IMR-90 (cell line): ENCODE results near the gene DCTN2. TPM values are rescaled to one million over a fixed set of nuclear protein-coding genes. Genes with fewer than 3 reads are reported as not detected.

Source experiments
- ATAC-seq: fragments of 200-7000 bp; cut with Tn5 transposase; 2 replicates; pipeline ENCODE4 v1.9.1; 2020; ENCODE audit warnings: low read depth, mild to moderate bottlenecking, moderate library complexity
- BruUV-seq: library from RNA; stranded (reverse); fragments of 400-500 nt; replicated peaks from 2 replicates; lab custom pipeline; 2021; lab: Mats Ljungman, UMichigan
- CTCF ChIA-PET: fragments of 300-600 bp; formaldehyde crosslinking; extraction: SDS; loops from one replicate; lab custom pipeline; 2021; ENCODE audit warnings: antibody characterized with exemption; lab: Yijun Ruan, JAX
- POLR2A ChIA-PET: fragments of 300-600 bp; sonication (Branson Sonifier 250); formaldehyde crosslinking; loops from one replicate; lab custom pipeline; 2022; ENCODE audit warnings: antibody characterized with exemption; ENCODE audit not compliant: unreplicated experiment; lab: Charles Lee
- DNase-seq: peaks from one replicate; pipeline ENCODE4 v3.0.0; 2013
- H2AFZ ChIP-seq: replicated peaks from 2 replicates; pipeline ENCODE3; 2013; ENCODE audit warnings: low read length, mild to moderate bottlenecking; ENCODE audit not compliant: poor library complexity
- H2AK5ac ChIP-seq: 2 replicates; pipeline ENCODE4 v1.6.1; 2013; ENCODE audit warnings: low read depth, low read length, inconsistent platforms
- H2AK9ac ChIP-seq: replicated peaks from 2 replicates; pipeline ENCODE3; 2013; ENCODE audit warnings: mild to moderate bottlenecking, low read depth, low read length, moderate library complexity; ENCODE audit not compliant: poor library complexity
- H2BK120ac ChIP-seq: 2 replicates; pipeline ENCODE4 v1.6.1; 2013; ENCODE audit warnings: low read depth, low read length, inconsistent platforms
- H2BK15ac ChIP-seq: 3 replicates; pipeline ENCODE4 v1.6.1; 2013; ENCODE audit warnings: low read depth, low read length, inconsistent platforms
- H2BK20ac ChIP-seq: 2 replicates; pipeline ENCODE4 v1.6.1; 2013; ENCODE audit warnings: low read depth, mild to moderate bottlenecking, inconsistent platforms, low read length, moderate library complexity
- H2BK5ac ChIP-seq: 2 replicates; pipeline ENCODE4 v1.6.1; 2013; ENCODE audit warnings: mild to moderate bottlenecking, low read depth, low read length, inconsistent platforms; ENCODE audit not compliant: poor library complexity, severe bottlenecking
- H3K14ac ChIP-seq: replicated peaks from 2 replicates; pipeline ENCODE4 v1.6.1; 2013; ENCODE audit warnings: low read depth, low read length, inconsistent platforms
- H3K18ac ChIP-seq: 2 replicates; pipeline ENCODE4 v1.6.1; 2013; ENCODE audit warnings: low read depth, low read length, control low read depth
- H3K23ac ChIP-seq: 2 replicates; pipeline ENCODE4 v1.6.1; 2013; ENCODE audit warnings: low read depth, low read length, inconsistent platforms
- H3K27ac ChIP-seq: 2 replicates; pipeline ENCODE4 v1.5.1; 2013; ENCODE audit warnings: mild to moderate bottlenecking, control low read depth, low read length; ENCODE audit not compliant: insufficient read depth
- H3K27me3 ChIP-seq: 2 replicates; pipeline ENCODE4 v1.6.1; 2013; ENCODE audit warnings: low read length; ENCODE audit not compliant: control insufficient read depth, insufficient read depth
- H3K36me3 ChIP-seq: 2 replicates; pipeline ENCODE4 v1.6.1; 2013; ENCODE audit warnings: low read length, mixed read lengths; ENCODE audit not compliant: control insufficient read depth, insufficient read depth
- H3K4ac ChIP-seq: 2 replicates; pipeline ENCODE4 v1.6.1; 2013; ENCODE audit warnings: low read depth, low read length, inconsistent platforms
- H3K4me1 ChIP-seq: 2 replicates; pipeline ENCODE4 v1.6.1; 2013; ENCODE audit warnings: low read length, mixed read lengths; ENCODE audit not compliant: control insufficient read depth, insufficient read depth
- H3K4me2 ChIP-seq: 2 replicates; pipeline ENCODE4 v1.6.1; 2013; ENCODE audit warnings: low read depth, mild to moderate bottlenecking, control low read depth, low read length, moderate library complexity
- H3K4me3 ChIP-seq: 2 replicates; pipeline ENCODE4 v1.5.1; 2013; ENCODE audit warnings: low read depth, mild to moderate bottlenecking, control low read depth, low read length, moderate library complexity; ENCODE audit not compliant: insufficient read depth
- H3K56ac ChIP-seq: 2 replicates; pipeline ENCODE4 v1.6.1; 2013; ENCODE audit warnings: low read length, inconsistent platforms; ENCODE audit not compliant: insufficient read depth; ENCODE audit errors: extremely low read depth
- H3K79me1 ChIP-seq, 2 experiments: 2 replicates each; pipeline ENCODE4 v1.6.1; 2013; ENCODE audit warnings: low read length in 2 of 2, inconsistent platforms in 1 of 2, low read depth in 1 of 2
- H3K9ac ChIP-seq: 2 replicates; pipeline ENCODE4 v1.6.1; 2013; ENCODE audit warnings: low read depth, low read length, control low read depth
- H3K9me1 ChIP-seq: 2 replicates; pipeline ENCODE4 v1.6.1; 2013; ENCODE audit warnings: low read length, inconsistent platforms; ENCODE audit not compliant: insufficient read depth
- H3K9me3 ChIP-seq: 2 replicates; pipeline ENCODE4 v1.6.1; 2013; ENCODE audit warnings: low read length; ENCODE audit not compliant: control insufficient read depth, insufficient read depth
- H4K20me1 ChIP-seq: 2 replicates; pipeline ENCODE4 v1.6.1; 2013; ENCODE audit warnings: low read length, inconsistent platforms; ENCODE audit not compliant: insufficient read depth
- H4K5ac ChIP-seq: 2 replicates; pipeline ENCODE4 v1.6.1; 2013; ENCODE audit warnings: mild to moderate bottlenecking, low read depth, low read length, control low read depth
- H4K8ac ChIP-seq, 2 experiments: 2 replicates each; pipeline ENCODE4 v1.6.1; 2013; ENCODE audit warnings: low read depth in 2 of 2, low read length in 2 of 2, control low read depth in 1 of 2, inconsistent platforms in 1 of 2
- H4K91ac ChIP-seq: 2 replicates; pipeline ENCODE4 v1.6.1; 2013; ENCODE audit warnings: low read depth, low read length, inconsistent platforms; ENCODE audit not compliant: insufficient read depth
- BHLHE40 ChIP-seq: fragments of 150-350 bp; IDR thresholded peaks from 2 replicates; pipeline ENCODE4 v1.6.1; 2016; ENCODE audit warnings: mild to moderate bottlenecking, low read depth, low read length
- CEBPB ChIP-seq: IDR thresholded peaks from 2 replicates; pipeline ENCODE4 v1.6.1; 2012; ENCODE audit warnings: low read depth, low read length, improper control_type of control experiment
- CHD1 ChIP-seq: IDR thresholded peaks from 2 replicates; pipeline ENCODE4 v1.6.1; 2012; ENCODE audit warnings: low read depth, low read length, improper control_type of control experiment
- MAFK ChIP-seq: IDR thresholded peaks from 2 replicates; pipeline ENCODE4 v1.6.1; 2012; ENCODE audit warnings: low read depth, low read length, improper control_type of control experiment
- MAZ ChIP-seq: IDR thresholded peaks from 2 replicates; pipeline ENCODE4 v1.6.1; 2012; ENCODE audit warnings: low read depth, mild to moderate bottlenecking, low read length, improper control_type of control experiment, moderate library complexity, borderline replicate concordance
- NFE2L2 ChIP-seq: fragments of 150-350 bp; IDR thresholded peaks from 2 replicates; pipeline ENCODE4 v1.6.1; 2016; ENCODE audit warnings: low read depth, mild to moderate bottlenecking, low read length
- POLR2A ChIP-seq: IDR thresholded peaks from 2 replicates; pipeline ENCODE4 v1.6.1; 2012; ENCODE audit warnings: mild to moderate bottlenecking, low read depth, low read length
- RCOR1 ChIP-seq: IDR thresholded peaks from 2 replicates; pipeline ENCODE4 v1.6.1; 2012; ENCODE audit warnings: mild to moderate bottlenecking, low read length, improper control_type of control experiment; ENCODE audit not compliant: insufficient replicate concordance
- RFX5 ChIP-seq: IDR thresholded peaks from 2 replicates; pipeline ENCODE4 v1.8.0; 2012; ENCODE audit warnings: low read depth, mild to moderate bottlenecking, low read length, moderate library complexity
- SMC3 ChIP-seq: fragments of 150-350 bp; IDR thresholded peaks from 2 replicates; pipeline ENCODE4 v1.6.1; 2016; ENCODE audit warnings: low read depth, mild to moderate bottlenecking, antibody characterized with exemption, low read length, moderate library complexity
- WGBS, 2 experiments: methylation state at CpG; one replicate each; pipeline versions ENCODE4 v1.1.5 to v1.1.7; 2013; ENCODE audit warnings: missing lambda C conversion rate in 2 of 2; ENCODE audit not compliant: insufficient read length in 1 of 2; ENCODE audit errors: extremely low coverage in 2 of 2; 5-methylcytosine and 5-hydroxymethylcytosine counted together
- dilution Hi-C: fragments of 300-500 bp; cut with HindIII; formaldehyde crosslinking; loops from one replicate; pipeline ENCODE4 v1.14.3; 2018; ENCODE audit warnings: low sequenced_read_pairs; ENCODE audit not compliant: unreplicated experiment
- in situ Hi-C: fragments of 300-500 bp; cut with MboI; formaldehyde crosslinking; loops from 3 replicates; pipeline ENCODE4 v1.14.3; 2019; ENCODE audit warnings: low sequenced_read_pairs, inconsistent platforms, mixed read lengths
- intact Hi-C: fragments of 100-400 bp; cut with micrococcal nuclease; formaldehyde crosslinking; loops from 2 replicates; pipeline ENCODE4 v1.10.0; 2022
- polyA plus RNA-seq, 3 experiments: library from polyadenylated mRNA; depleted of rRNA; stranded (reverse); fragments of >200 nt; gene quantifications; 2 replicates each; pipeline ENCODE4 v1.2.3, GENCODE V29; 2012; ENCODE audit warnings: low replicate concordance in 1 of 3
- total RNA-seq: library from RNA; depleted of rRNA; stranded (reverse); fragments of >200 nt; gene quantifications from 2 replicates; pipeline ENCODE4 v1.2.3, GENCODE V29; 2012
- TF ChIP-seq, protein P1 (sequence below): fragments of 150-350 bp; IDR thresholded peaks from 2 replicates; pipeline ENCODE4 v1.6.1; 2016; ENCODE audit warnings: low read depth, mild to moderate bottlenecking, low read length, moderate library complexity, borderline replicate concordance
- TF ChIP-seq, protein P2 (sequence below): conservative IDR thresholded peaks from 2 replicates; pipeline ENCODE4 v1.5.1; 2012; ENCODE audit warnings: mild to moderate bottlenecking, low read depth, low read length, improper control_type of control experiment

DCTN2 gene
- total and polyA plus RNA-seq, 2 of the 4 experiments (the other 2 are of a cell fraction): 125 to 130 TPM

DNA sequence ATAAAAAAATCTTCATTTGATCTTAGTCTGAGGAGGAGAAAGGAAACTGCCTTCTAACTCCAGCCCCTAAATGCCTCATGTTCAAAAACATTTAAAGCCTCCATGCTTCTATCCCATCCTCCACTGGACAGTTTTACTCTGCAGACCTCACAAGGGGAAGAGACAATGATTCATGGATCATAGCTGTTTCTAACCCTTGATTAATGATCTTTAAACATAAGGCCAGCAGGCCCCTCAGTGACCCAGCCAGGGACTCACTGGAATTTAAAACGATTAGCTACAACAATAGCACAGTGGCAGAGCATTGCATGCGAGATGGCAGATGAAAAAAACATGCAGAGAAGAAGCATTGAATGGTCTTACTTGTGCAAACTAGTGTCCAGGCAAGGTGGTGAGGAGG lies 6.0 kb downstream of the DCTN2 start:
- WGBS, 2 experiments: no CpG with 5 or more reads among the region's 2 CpGs
- Histone ChIP-seq H3K27me3 (no peaks in the 10 kb centered on the region), H3K79me1 (peaks cover 49 to 70% of the 10 kb centered on the region in 2 experiments), H2BK20ac (no peak overlapping the region), H4K5ac (no peak overlapping the region), H3K4me3 (no peak overlapping the region), H2BK120ac (no peak overlapping the region), H2AK9ac (no peak overlapping the region), H3K9me1 (peaks cover 22% of the 10 kb centered on the region), H3K9ac (no peak overlapping the region), H2AK5ac (no peak overlapping the region), H2BK15ac (no peak overlapping the region), H3K36me3 (peaks cover 33% of the 10 kb centered on the region), H3K4ac (no peak overlapping the region), H4K20me1 (peaks cover 37% of the 10 kb centered on the region), H2AFZ (no peak overlapping the region), H4K91ac (no peak overlapping the region), H3K27ac (no peak overlapping the region), H3K56ac (no peak overlapping the region), H4K8ac (no peak overlapping the region), H2BK5ac (no peak overlapping the region), H3K23ac (no peak overlapping the region; the same call in 1 of the 2 replicates), H3K14ac (no peak overlapping the region), H3K9me3 (no peaks in the 10 kb centered on the region), H3K4me2 (no peak overlapping the region), H3K18ac (no peak overlapping the region), H3K4me1 (peaks cover 10% of the 10 kb centered on the region)
- intact Hi-C loops (no loop called here), in situ Hi-C loops (no loop called here), dilution Hi-C loops (no loop called here)
- CTCF ChIA-PET: no interaction called here
- ATAC-seq (peak; percentile 27; the same call in 1 of the 2 replicates), DNase-seq (no peak)
- POLR2A ChIA-PET: interaction anchor here (0.5 kb wide), 1 partner anchor 27 kb away, joined by 3 read pairs; no protein-coding TSS in a partner anchor
- TF ChIP-seq RCOR1: no peak
- TF ChIP-seq SMC3: no peak
- TF ChIP-seq RFX5: no peak
- no peak for TF ChIP-seq MAZ
- TF ChIP-seq POLR2A: no peak
- TF ChIP-seq MAFK: no peak
- TF ChIP-seq BHLHE40: no peak
- TF ChIP-seq NFE2L2: no peak
- no peak for TF ChIP-seq CEBPB
- TF ChIP-seq, protein P1, sequence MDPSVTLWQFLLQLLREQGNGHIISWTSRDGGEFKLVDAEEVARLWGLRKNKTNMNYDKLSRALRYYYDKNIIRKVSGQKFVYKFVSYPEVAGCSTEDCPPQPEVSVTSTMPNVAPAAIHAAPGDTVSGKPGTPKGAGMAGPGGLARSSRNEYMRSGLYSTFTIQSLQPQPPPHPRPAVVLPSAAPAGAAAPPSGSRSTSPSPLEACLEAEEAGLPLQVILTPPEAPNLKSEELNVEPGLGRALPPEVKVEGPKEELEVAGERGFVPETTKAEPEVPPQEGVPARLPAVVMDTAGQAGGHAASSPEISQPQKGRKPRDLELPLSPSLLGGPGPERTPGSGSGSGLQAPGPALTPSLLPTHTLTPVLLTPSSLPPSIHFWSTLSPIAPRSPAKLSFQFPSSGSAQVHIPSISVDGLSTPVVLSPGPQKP: no peak
- TF ChIP-seq CHD1: no peak
- TF ChIP-seq, protein P2, sequence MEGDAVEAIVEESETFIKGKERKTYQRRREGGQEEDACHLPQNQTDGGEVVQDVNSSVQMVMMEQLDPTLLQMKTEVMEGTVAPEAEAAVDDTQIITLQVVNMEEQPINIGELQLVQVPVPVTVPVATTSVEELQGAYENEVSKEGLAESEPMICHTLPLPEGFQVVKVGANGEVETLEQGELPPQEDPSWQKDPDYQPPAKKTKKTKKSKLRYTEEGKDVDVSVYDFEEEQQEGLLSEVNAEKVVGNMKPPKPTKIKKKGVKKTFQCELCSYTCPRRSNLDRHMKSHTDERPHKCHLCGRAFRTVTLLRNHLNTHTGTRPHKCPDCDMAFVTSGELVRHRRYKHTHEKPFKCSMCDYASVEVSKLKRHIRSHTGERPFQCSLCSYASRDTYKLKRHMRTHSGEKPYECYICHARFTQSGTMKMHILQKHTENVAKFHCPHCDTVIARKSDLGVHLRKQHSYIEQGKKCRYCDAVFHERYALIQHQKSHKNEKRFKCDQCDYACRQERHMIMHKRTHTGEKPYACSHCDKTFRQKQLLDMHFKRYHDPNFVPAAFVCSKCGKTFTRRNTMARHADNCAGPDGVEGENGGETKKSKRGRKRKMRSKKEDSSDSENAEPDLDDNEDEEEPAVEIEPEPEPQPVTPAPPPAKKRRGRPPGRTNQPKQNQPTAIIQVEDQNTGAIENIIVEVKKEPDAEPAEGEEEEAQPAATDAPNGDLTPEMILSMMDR: no peak
- BruUV-seq: no TSS peak
